IMR-90 (cell line): ENCODE data around the gene SMCO3. TPM values are rescaled to one million over a fixed set of nuclear protein-coding genes. Genes with fewer than 3 reads are reported as not detected.

Source experiments
- ATAC-seq: fragments of 200-7000 bp; cut with Tn5 transposase; 2 replicates; pipeline ENCODE4 v1.9.1; 2020; ENCODE audit warnings: low read depth, mild to moderate bottlenecking, moderate library complexity
- BruUV-seq: library from RNA; stranded (reverse); fragments of 400-500 nt; replicated peaks from 2 replicates; lab custom pipeline; 2021; lab: Mats Ljungman, UMichigan
- CTCF ChIA-PET: fragments of 300-600 bp; formaldehyde crosslinking; extraction: SDS; loops from one replicate; lab custom pipeline; 2021; ENCODE audit warnings: antibody characterized with exemption; lab: Yijun Ruan, JAX
- POLR2A ChIA-PET: fragments of 300-600 bp; sonication (Branson Sonifier 250); formaldehyde crosslinking; loops from one replicate; lab custom pipeline; 2022; ENCODE audit warnings: antibody characterized with exemption; ENCODE audit not compliant: unreplicated experiment; lab: Charles Lee
- DNase-seq: peaks from one replicate; pipeline ENCODE4 v3.0.0; 2013
- H2AFZ ChIP-seq: replicated peaks from 2 replicates; pipeline ENCODE3; 2013; ENCODE audit warnings: low read length, mild to moderate bottlenecking; ENCODE audit not compliant: poor library complexity
- H2AK5ac ChIP-seq: 2 replicates; pipeline ENCODE4 v1.6.1; 2013; ENCODE audit warnings: low read depth, low read length, inconsistent platforms
- H2AK9ac ChIP-seq: replicated peaks from 2 replicates; pipeline ENCODE3; 2013; ENCODE audit warnings: mild to moderate bottlenecking, low read depth, low read length, moderate library complexity; ENCODE audit not compliant: poor library complexity
- H2BK120ac ChIP-seq: 2 replicates; pipeline ENCODE4 v1.6.1; 2013; ENCODE audit warnings: low read depth, low read length, inconsistent platforms
- H2BK15ac ChIP-seq: 3 replicates; pipeline ENCODE4 v1.6.1; 2013; ENCODE audit warnings: low read depth, low read length, inconsistent platforms
- H2BK20ac ChIP-seq: 2 replicates; pipeline ENCODE4 v1.6.1; 2013; ENCODE audit warnings: low read depth, mild to moderate bottlenecking, inconsistent platforms, low read length, moderate library complexity
- H2BK5ac ChIP-seq: 2 replicates; pipeline ENCODE4 v1.6.1; 2013; ENCODE audit warnings: mild to moderate bottlenecking, low read depth, low read length, inconsistent platforms; ENCODE audit not compliant: poor library complexity, severe bottlenecking
- H3K14ac ChIP-seq: replicated peaks from 2 replicates; pipeline ENCODE4 v1.6.1; 2013; ENCODE audit warnings: low read depth, low read length, inconsistent platforms
- H3K18ac ChIP-seq: 2 replicates; pipeline ENCODE4 v1.6.1; 2013; ENCODE audit warnings: low read depth, low read length, control low read depth
- H3K23ac ChIP-seq: 2 replicates; pipeline ENCODE4 v1.6.1; 2013; ENCODE audit warnings: low read depth, low read length, inconsistent platforms
- H3K27ac ChIP-seq: 2 replicates; pipeline ENCODE4 v1.5.1; 2013; ENCODE audit warnings: mild to moderate bottlenecking, control low read depth, low read length; ENCODE audit not compliant: insufficient read depth
- H3K27me3 ChIP-seq: 2 replicates; pipeline ENCODE4 v1.6.1; 2013; ENCODE audit warnings: low read length; ENCODE audit not compliant: control insufficient read depth, insufficient read depth
- H3K36me3 ChIP-seq: 2 replicates; pipeline ENCODE4 v1.6.1; 2013; ENCODE audit warnings: low read length, mixed read lengths; ENCODE audit not compliant: control insufficient read depth, insufficient read depth
- H3K4ac ChIP-seq: 2 replicates; pipeline ENCODE4 v1.6.1; 2013; ENCODE audit warnings: low read depth, low read length, inconsistent platforms
- H3K4me1 ChIP-seq: 2 replicates; pipeline ENCODE4 v1.6.1; 2013; ENCODE audit warnings: low read length, mixed read lengths; ENCODE audit not compliant: control insufficient read depth, insufficient read depth
- H3K4me2 ChIP-seq: 2 replicates; pipeline ENCODE4 v1.6.1; 2013; ENCODE audit warnings: low read depth, mild to moderate bottlenecking, control low read depth, low read length, moderate library complexity
- H3K4me3 ChIP-seq: 2 replicates; pipeline ENCODE4 v1.5.1; 2013; ENCODE audit warnings: low read depth, mild to moderate bottlenecking, control low read depth, low read length, moderate library complexity; ENCODE audit not compliant: insufficient read depth
- H3K56ac ChIP-seq: 2 replicates; pipeline ENCODE4 v1.6.1; 2013; ENCODE audit warnings: low read length, inconsistent platforms; ENCODE audit not compliant: insufficient read depth; ENCODE audit errors: extremely low read depth
- H3K79me1 ChIP-seq, 2 experiments: 2 replicates each; pipeline ENCODE4 v1.6.1; 2013; ENCODE audit warnings: low read length in 2 of 2, inconsistent platforms in 1 of 2, low read depth in 1 of 2
- H3K9ac ChIP-seq: 2 replicates; pipeline ENCODE4 v1.6.1; 2013; ENCODE audit warnings: low read depth, low read length, control low read depth
- H3K9me1 ChIP-seq: 2 replicates; pipeline ENCODE4 v1.6.1; 2013; ENCODE audit warnings: low read length, inconsistent platforms; ENCODE audit not compliant: insufficient read depth
- H3K9me3 ChIP-seq: 2 replicates; pipeline ENCODE4 v1.6.1; 2013; ENCODE audit warnings: low read length; ENCODE audit not compliant: control insufficient read depth, insufficient read depth
- H4K20me1 ChIP-seq: 2 replicates; pipeline ENCODE4 v1.6.1; 2013; ENCODE audit warnings: low read length, inconsistent platforms; ENCODE audit not compliant: insufficient read depth
- H4K5ac ChIP-seq: 2 replicates; pipeline ENCODE4 v1.6.1; 2013; ENCODE audit warnings: mild to moderate bottlenecking, low read depth, low read length, control low read depth
- H4K8ac ChIP-seq, 2 experiments: 2 replicates each; pipeline ENCODE4 v1.6.1; 2013; ENCODE audit warnings: low read depth in 2 of 2, low read length in 2 of 2, control low read depth in 1 of 2, inconsistent platforms in 1 of 2
- H4K91ac ChIP-seq: 2 replicates; pipeline ENCODE4 v1.6.1; 2013; ENCODE audit warnings: low read depth, low read length, inconsistent platforms; ENCODE audit not compliant: insufficient read depth
- BHLHE40 ChIP-seq: fragments of 150-350 bp; IDR thresholded peaks from 2 replicates; pipeline ENCODE4 v1.6.1; 2016; ENCODE audit warnings: mild to moderate bottlenecking, low read depth, low read length
- CEBPB ChIP-seq: IDR thresholded peaks from 2 replicates; pipeline ENCODE4 v1.6.1; 2012; ENCODE audit warnings: low read depth, low read length, improper control_type of control experiment
- CHD1 ChIP-seq: IDR thresholded peaks from 2 replicates; pipeline ENCODE4 v1.6.1; 2012; ENCODE audit warnings: low read depth, low read length, improper control_type of control experiment
- CTCF ChIP-seq: conservative IDR thresholded peaks from 2 replicates; pipeline ENCODE4 v1.5.1; 2012; ENCODE audit warnings: mild to moderate bottlenecking, low read depth, low read length, improper control_type of control experiment
- MAFK ChIP-seq: IDR thresholded peaks from 2 replicates; pipeline ENCODE4 v1.6.1; 2012; ENCODE audit warnings: low read depth, low read length, improper control_type of control experiment
- MAZ ChIP-seq: IDR thresholded peaks from 2 replicates; pipeline ENCODE4 v1.6.1; 2012; ENCODE audit warnings: low read depth, mild to moderate bottlenecking, low read length, improper control_type of control experiment, moderate library complexity, borderline replicate concordance
- MXI1 ChIP-seq: IDR thresholded peaks from 2 replicates; pipeline ENCODE4 v1.6.1; 2012; ENCODE audit warnings: low read depth, mild to moderate bottlenecking, low read length, moderate library complexity, borderline replicate concordance
- NFE2L2 ChIP-seq: fragments of 150-350 bp; IDR thresholded peaks from 2 replicates; pipeline ENCODE4 v1.6.1; 2016; ENCODE audit warnings: low read depth, mild to moderate bottlenecking, low read length
- POLR2A ChIP-seq: IDR thresholded peaks from 2 replicates; pipeline ENCODE4 v1.6.1; 2012; ENCODE audit warnings: mild to moderate bottlenecking, low read depth, low read length
- RAD21 ChIP-seq: IDR thresholded peaks from 2 replicates; pipeline ENCODE4 v1.6.1; 2012; ENCODE audit warnings: low read length, improper control_type of control experiment
- RCOR1 ChIP-seq: IDR thresholded peaks from 2 replicates; pipeline ENCODE4 v1.6.1; 2012; ENCODE audit warnings: mild to moderate bottlenecking, low read length, improper control_type of control experiment; ENCODE audit not compliant: insufficient replicate concordance
- RFX5 ChIP-seq: IDR thresholded peaks from 2 replicates; pipeline ENCODE4 v1.8.0; 2012; ENCODE audit warnings: low read depth, mild to moderate bottlenecking, low read length, moderate library complexity
- SMC3 ChIP-seq: fragments of 150-350 bp; IDR thresholded peaks from 2 replicates; pipeline ENCODE4 v1.6.1; 2016; ENCODE audit warnings: low read depth, mild to moderate bottlenecking, antibody characterized with exemption, low read length, moderate library complexity
- USF2 ChIP-seq: fragments of 150-350 bp; IDR thresholded peaks from 2 replicates; pipeline ENCODE4 v1.6.1; 2017; ENCODE audit warnings: mild to moderate bottlenecking, antibody characterized with exemption, low read length, low read depth
- WGBS, 2 experiments: methylation state at CpG; one replicate each; pipeline versions ENCODE4 v1.1.5 to v1.1.7; 2013; ENCODE audit warnings: missing lambda C conversion rate in 2 of 2; ENCODE audit not compliant: insufficient read length in 1 of 2; ENCODE audit errors: extremely low coverage in 2 of 2; 5-methylcytosine and 5-hydroxymethylcytosine counted together
- dilution Hi-C: fragments of 300-500 bp; cut with HindIII; formaldehyde crosslinking; loops from one replicate; pipeline ENCODE4 v1.14.3; 2018; ENCODE audit warnings: low sequenced_read_pairs; ENCODE audit not compliant: unreplicated experiment
- in situ Hi-C: fragments of 300-500 bp; cut with MboI; formaldehyde crosslinking; loops from 3 replicates; pipeline ENCODE4 v1.14.3; 2019; ENCODE audit warnings: low sequenced_read_pairs, inconsistent platforms, mixed read lengths
- intact Hi-C: fragments of 100-400 bp; cut with micrococcal nuclease; formaldehyde crosslinking; loops from 2 replicates; pipeline ENCODE4 v1.10.0; 2022
- polyA plus RNA-seq, 3 experiments: library from polyadenylated mRNA; depleted of rRNA; stranded (reverse); fragments of >200 nt; gene quantifications; 2 replicates each; pipeline ENCODE4 v1.2.3, GENCODE V29; 2012; ENCODE audit warnings: low replicate concordance in 1 of 3
- total RNA-seq: library from RNA; depleted of rRNA; stranded (reverse); fragments of >200 nt; gene quantifications from 2 replicates; pipeline ENCODE4 v1.2.3, GENCODE V29; 2012
- TF ChIP-seq, protein P1 (sequence below): fragments of 150-350 bp; IDR thresholded peaks from 2 replicates; pipeline ENCODE4 v1.6.1; 2016; ENCODE audit warnings: low read depth, mild to moderate bottlenecking, low read length, moderate library complexity, borderline replicate concordance

Gene SMCO3
- total and polyA plus RNA-seq, 2 of the 4 experiments (the other 2 are of a cell fraction), result under 0.01 to 0.07 TPM

- Histone ChIP-seq H3K4me1 (no peaks in the 10 kb centered on the region), H2BK20ac (no peak overlapping the region), H3K4me2 (no peak overlapping the region), H2BK120ac (no peak overlapping the region), H2BK15ac (no peak overlapping the region), H2AK5ac (no peak overlapping the region), H3K4ac (no peak overlapping the region), H3K9me3 (no peaks in the 10 kb centered on the region), H3K27me3 (no peaks in the 10 kb centered on the region), H3K79me1 (no peaks in the 10 kb centered on the region), H3K56ac (no peak overlapping the region), H2BK5ac (no peak overlapping the region), H2AK9ac (no peak overlapping the region), H3K36me3 (no peaks in the 10 kb centered on the region), H4K91ac (no peak overlapping the region), H2AFZ (no peak overlapping the region), H4K8ac (no peak overlapping the region), H3K4me3 (no peak overlapping the region), H3K9ac (no peak overlapping the region), H3K14ac (no peak overlapping the region), H3K23ac (no peak overlapping the region), H3K27ac (no peak overlapping the region), H4K5ac (no peak overlapping the region), H4K20me1 (no peaks in the 10 kb centered on the region), H3K9me1 (0 out of 2 replicates have a peak, but pooled peaks cover 3% of the 10 kb centered on the region), H3K18ac (no peak overlapping the region)
- intact Hi-C loops, result no loop called here
- dilution Hi-C loops, result no loop called here
- DNase-seq (no peak), ATAC-seq (no peak)
- POLR2A ChIA-PET, result no interaction called here
- no TSS peak for BruUV-seq
- CTCF ChIA-PET, result interaction anchor here (1.4 kb wide), 1 partner anchor 16 kb away, joined by 3 read pairs; no protein-coding TSS in a partner anchor
- TF ChIP-seq POLR2A (no peak), BHLHE40 (no peak), CEBPB (no peak), MAFK (no peak), NFE2L2 (no peak), CTCF (no peak), MXI1 (no peak), MAZ (no peak), SMC3 (no peak), RAD21 (no peak), CHD1 (no peak), RFX5 (no peak), USF2 (no peak), RCOR1 (no peak)
- TF ChIP-seq, protein P1, sequence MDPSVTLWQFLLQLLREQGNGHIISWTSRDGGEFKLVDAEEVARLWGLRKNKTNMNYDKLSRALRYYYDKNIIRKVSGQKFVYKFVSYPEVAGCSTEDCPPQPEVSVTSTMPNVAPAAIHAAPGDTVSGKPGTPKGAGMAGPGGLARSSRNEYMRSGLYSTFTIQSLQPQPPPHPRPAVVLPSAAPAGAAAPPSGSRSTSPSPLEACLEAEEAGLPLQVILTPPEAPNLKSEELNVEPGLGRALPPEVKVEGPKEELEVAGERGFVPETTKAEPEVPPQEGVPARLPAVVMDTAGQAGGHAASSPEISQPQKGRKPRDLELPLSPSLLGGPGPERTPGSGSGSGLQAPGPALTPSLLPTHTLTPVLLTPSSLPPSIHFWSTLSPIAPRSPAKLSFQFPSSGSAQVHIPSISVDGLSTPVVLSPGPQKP, result no peak
- in situ Hi-C loops, result no loop called here
- WGBS, 2 experiments, result no CpG with 5 or more reads among the region's 2 CpGs
These were observed 13.1 kb upstream of the SMCO3 start for GRCh38 chr12:14827043-14827442.
